HCT116 (cell line): Measurements from ENCODE around the gene CT45A10.

Experiments used
- ATF3 ChIP-seq: IDR thresholded peaks from 2 replicates; pipeline ENCODE4 v1.6.1; 2012
- CTCF ChIP-seq, 3 experiments: fragments of 200-600 bp in 1 of 3; sonication (generic) in 1 of 3; IDR thresholded peaks in 2 of 3; conservative IDR thresholded peaks in 1 of 3; 2 replicates each; pipeline ENCODE4 v1.5.1; 2012 to 2017; ENCODE audit warnings: low read depth in 2 of 3, low read length in 2 of 3, antibody characterized with exemption in 1 of 3, borderline replicate concordance in 1 of 3, control low read depth in 1 of 3, mild to moderate bottlenecking in 1 of 3, mixed read lengths in 1 of 3, mixed run types in 1 of 3, moderate library complexity in 1 of 3; ENCODE audit not compliant: insufficient read depth in 1 of 3
- FOSL1 ChIP-seq: IDR thresholded peaks from 2 replicates; pipeline ENCODE4 v1.6.1; 2012; ENCODE audit warnings: low read depth
- MAX ChIP-seq: IDR thresholded peaks from 2 replicates; pipeline ENCODE4 v1.6.1; 2012
- POLR2A ChIP-seq: IDR thresholded peaks from 2 replicates; pipeline ENCODE4 v1.7.0; 2011; ENCODE audit warnings: borderline replicate concordance; ENCODE audit not compliant: insufficient read depth, insufficient read length; ENCODE audit errors: extremely low read depth
- POLR2AphosphoS5 ChIP-seq: IDR thresholded peaks from 2 replicates; pipeline ENCODE4 v1.6.1; 2011; ENCODE audit warnings: mild to moderate bottlenecking, low read depth, low read length, moderate library complexity
- REST ChIP-seq: IDR thresholded peaks from 2 replicates; pipeline ENCODE4 v1.6.1; 2012; ENCODE audit warnings: low read depth
- SIN3A ChIP-seq: IDR thresholded peaks from 2 replicates; pipeline ENCODE4 v1.6.1; 2012; ENCODE audit warnings: low read depth
- SP1 ChIP-seq: IDR thresholded peaks from 2 replicates; pipeline ENCODE4 v1.6.1; 2012; ENCODE audit warnings: low read depth
- YY1 ChIP-seq: IDR thresholded peaks from 2 replicates; pipeline ENCODE4 v1.6.1; 2011; ENCODE audit warnings: low read length, low read depth, moderate library complexity, mild to moderate bottlenecking; ENCODE audit not compliant: insufficient replicate concordance; ENCODE audit errors: extremely low read depth
- ZNF274 ChIP-seq: fragments of 200-500 bp; sonication (Bioruptor generic); IDR thresholded peaks from 2 replicates; pipeline ENCODE4 v1.6.1; 2014; ENCODE audit warnings: mild to moderate bottlenecking, low read depth, low read length, inconsistent platforms

GRCh38 chrX:135893294-135893817 lies at the start of gene CT45A10, which contains the start of gene SAGE1:
- no peak for TF ChIP-seq CTCF (IDR thresholded peaks at IDR 0.05 in 2 of 3, conservative IDR thresholded peaks at IDR 0.05 in 1 of 3; ENCODE audit: borderline replicate concordance in 1 of 3, insufficient read depth in 1 of 3, low read depth in 2 of 3, low read length in 2 of 3)
- TF ChIP-seq MAX: no peak
- TF ChIP-seq POLR2AphosphoS5: no peak
- no peak for TF ChIP-seq YY1
- no peak for TF ChIP-seq SP1
- no peak for TF ChIP-seq POLR2A
- TF ChIP-seq FOSL1: no peak
- TF ChIP-seq ATF3: no peak
- TF ChIP-seq ZNF274: no peak
- TF ChIP-seq REST: no peak
- no peak for TF ChIP-seq SIN3A
